ENCODE results near the gene SPZ1.

SPZ1 gene

DNA sequence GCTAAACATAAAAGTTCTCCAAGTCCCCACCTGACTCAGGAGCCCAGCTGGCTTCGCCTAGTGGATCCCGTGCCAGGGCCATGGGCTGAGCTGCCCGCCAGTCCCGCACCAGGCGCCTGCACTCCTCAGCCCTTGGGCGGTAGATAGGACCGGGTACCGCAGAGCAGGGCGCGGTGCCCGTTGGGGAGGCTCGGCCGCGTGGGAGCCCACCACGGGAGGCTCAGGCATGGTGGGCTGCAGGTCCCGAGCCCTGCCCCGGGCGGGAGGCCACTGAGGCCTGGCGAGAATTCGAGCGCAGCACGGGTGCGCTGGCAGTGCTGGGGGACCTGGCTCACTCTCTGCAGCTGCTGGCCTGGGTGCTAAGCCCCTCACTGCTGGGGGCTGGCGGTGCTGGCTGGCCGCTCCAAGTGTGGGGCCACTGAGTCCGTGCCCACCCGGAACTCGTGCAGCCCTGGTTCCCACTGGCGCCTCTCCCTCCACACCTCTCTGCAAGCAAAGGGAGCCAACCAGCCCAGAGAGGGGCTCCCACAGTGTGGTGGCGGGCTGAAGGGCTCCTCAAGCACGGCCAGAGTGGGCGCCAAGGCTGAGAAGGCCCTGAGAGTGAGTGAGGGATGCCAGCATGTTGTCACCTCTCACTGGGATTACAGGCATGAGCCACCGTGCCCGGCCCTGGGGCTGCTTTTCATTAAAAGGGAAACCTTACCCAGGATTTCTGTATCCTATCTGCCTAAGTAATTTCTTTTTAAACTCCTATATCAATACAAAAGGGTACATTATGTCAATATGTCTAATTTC, 9.7 kb upstream of the SPZ1 start:
- TF ChIP-seq, protein P1, sequence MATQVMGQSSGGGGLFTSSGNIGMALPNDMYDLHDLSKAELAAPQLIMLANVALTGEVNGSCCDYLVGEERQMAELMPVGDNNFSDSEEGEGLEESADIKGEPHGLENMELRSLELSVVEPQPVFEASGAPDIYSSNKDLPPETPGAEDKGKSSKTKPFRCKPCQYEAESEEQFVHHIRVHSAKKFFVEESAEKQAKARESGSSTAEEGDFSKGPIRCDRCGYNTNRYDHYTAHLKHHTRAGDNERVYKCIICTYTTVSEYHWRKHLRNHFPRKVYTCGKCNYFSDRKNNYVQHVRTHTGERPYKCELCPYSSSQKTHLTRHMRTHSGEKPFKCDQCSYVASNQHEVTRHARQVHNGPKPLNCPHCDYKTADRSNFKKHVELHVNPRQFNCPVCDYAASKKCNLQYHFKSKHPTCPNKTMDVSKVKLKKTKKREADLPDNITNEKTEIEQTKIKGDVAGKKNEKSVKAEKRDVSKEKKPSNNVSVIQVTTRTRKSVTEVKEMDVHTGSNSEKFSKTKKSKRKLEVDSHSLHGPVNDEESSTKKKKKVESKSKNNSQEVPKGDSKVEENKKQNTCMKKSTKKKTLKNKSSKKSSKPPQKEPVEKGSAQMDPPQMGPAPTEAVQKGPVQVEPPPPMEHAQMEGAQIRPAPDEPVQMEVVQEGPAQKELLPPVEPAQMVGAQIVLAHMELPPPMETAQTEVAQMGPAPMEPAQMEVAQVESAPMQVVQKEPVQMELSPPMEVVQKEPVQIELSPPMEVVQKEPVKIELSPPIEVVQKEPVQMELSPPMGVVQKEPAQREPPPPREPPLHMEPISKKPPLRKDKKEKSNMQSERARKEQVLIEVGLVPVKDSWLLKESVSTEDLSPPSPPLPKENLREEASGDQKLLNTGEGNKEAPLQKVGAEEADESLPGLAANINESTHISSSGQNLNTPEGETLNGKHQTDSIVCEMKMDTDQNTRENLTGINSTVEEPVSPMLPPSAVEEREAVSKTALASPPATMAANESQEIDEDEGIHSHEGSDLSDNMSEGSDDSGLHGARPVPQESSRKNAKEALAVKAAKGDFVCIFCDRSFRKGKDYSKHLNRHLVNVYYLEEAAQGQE (IDR thresholded peaks at IDR 0.05; ENCODE audit: insufficient replicate concordance, low read depth) = no peak
- no peak for TF ChIP-seq SPI1 (IDR thresholded peaks at IDR 0.05; ENCODE audit: borderline replicate concordance, low read depth)
- TF ChIP-seq GABPA (IDR thresholded peaks at IDR 0.05; ENCODE audit: low read depth) = no peak
- no peak for TF ChIP-seq POLR2AphosphoS5 (IDR thresholded peaks at IDR 0.05; ENCODE audit: low read depth)
- TF ChIP-seq, protein P2, sequence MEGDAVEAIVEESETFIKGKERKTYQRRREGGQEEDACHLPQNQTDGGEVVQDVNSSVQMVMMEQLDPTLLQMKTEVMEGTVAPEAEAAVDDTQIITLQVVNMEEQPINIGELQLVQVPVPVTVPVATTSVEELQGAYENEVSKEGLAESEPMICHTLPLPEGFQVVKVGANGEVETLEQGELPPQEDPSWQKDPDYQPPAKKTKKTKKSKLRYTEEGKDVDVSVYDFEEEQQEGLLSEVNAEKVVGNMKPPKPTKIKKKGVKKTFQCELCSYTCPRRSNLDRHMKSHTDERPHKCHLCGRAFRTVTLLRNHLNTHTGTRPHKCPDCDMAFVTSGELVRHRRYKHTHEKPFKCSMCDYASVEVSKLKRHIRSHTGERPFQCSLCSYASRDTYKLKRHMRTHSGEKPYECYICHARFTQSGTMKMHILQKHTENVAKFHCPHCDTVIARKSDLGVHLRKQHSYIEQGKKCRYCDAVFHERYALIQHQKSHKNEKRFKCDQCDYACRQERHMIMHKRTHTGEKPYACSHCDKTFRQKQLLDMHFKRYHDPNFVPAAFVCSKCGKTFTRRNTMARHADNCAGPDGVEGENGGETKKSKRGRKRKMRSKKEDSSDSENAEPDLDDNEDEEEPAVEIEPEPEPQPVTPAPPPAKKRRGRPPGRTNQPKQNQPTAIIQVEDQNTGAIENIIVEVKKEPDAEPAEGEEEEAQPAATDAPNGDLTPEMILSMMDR (IDR thresholded peaks at IDR 0.05; ENCODE audit: insufficient read depth, low read length) = no peak
- no peak overlapping the region for H3K27ac ChIP-seq (replicated peaks)
- no peak for DNase-seq (ENCODE audit: low read depth in 1 of 2, low spot score in 1 of 2)
- no peak overlapping the region for H3K4me3 ChIP-seq (replicated peaks; ENCODE audit: insufficient read depth, low read length)
- H3K27me3 ChIP-seq (ENCODE audit: insufficient read depth, poor library complexity, severe bottlenecking) = no peaks in the 10 kb centered on the region

DNA sequence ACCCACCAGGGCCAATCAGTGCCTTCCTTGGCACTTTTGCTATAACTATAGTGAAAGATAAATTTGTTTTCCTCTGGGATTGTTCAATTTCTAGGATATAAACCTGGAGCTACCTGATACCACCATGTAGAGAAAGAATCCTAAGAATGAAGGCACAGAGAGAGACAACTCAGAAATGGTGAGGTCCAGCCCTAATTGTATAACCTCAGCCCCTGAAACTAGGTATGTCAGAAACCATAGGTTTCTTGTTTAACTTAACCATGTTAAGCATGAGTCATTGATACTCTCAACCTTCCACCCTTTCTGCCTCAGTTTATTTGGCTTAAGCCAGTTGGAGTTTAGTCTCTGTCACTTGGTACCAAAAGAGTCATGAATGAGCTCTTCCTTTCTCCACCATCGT, 4.6 kb upstream of the SPZ1 start:
- Histone ChIP-seq H3K27ac (replicated peaks) (no peak overlapping the region), H3K27me3 (ENCODE audit: insufficient read depth, poor library complexity, severe bottlenecking) (no peaks in the 10 kb centered on the region)
- TF ChIP-seq, protein P2 (IDR thresholded peaks at IDR 0.05; ENCODE audit: insufficient read depth, low read length) = no peak
- TF ChIP-seq SPI1 (IDR thresholded peaks at IDR 0.05; ENCODE audit: borderline replicate concordance, low read depth) (no peak), GABPA (IDR thresholded peaks at IDR 0.05; ENCODE audit: low read depth) (no peak), POLR2AphosphoS5 (IDR thresholded peaks at IDR 0.05; ENCODE audit: low read depth) (no peak)
- TF ChIP-seq, protein P1 (IDR thresholded peaks at IDR 0.05; ENCODE audit: insufficient replicate concordance, low read depth) = no peak

DNA sequence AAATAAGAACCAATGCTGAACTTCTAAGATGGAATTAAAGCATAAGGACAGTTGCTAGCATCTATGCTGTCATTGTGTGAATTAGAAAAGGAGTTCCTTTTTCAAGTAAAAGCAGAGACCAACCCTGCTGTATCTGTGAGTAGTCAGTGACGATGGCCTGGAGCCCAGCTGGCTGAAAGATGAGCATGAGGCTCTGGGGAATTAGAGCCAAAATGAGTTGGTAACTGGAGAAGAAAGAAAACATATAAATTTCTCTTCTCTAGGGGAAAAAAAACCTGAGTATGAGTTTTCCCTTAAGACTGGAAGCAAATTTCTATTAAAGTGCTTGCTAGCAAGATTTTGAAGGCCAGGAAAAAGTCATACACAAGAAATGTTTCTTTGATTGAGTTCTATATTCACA, 1.6 kb upstream of the SPZ1 start:
- no peak for TF ChIP-seq SPI1 (IDR thresholded peaks at IDR 0.05; ENCODE audit: borderline replicate concordance, low read depth)
- no peak for TF ChIP-seq GABPA (IDR thresholded peaks at IDR 0.05; ENCODE audit: low read depth)
- TF ChIP-seq POLR2AphosphoS5 (IDR thresholded peaks at IDR 0.05; ENCODE audit: low read depth) = no peak
- TF ChIP-seq, protein P2 (IDR thresholded peaks at IDR 0.05; ENCODE audit: insufficient read depth, low read length) = no peak
- TF ChIP-seq, protein P1 (IDR thresholded peaks at IDR 0.05; ENCODE audit: insufficient replicate concordance, low read depth) = no peak
- H3K4me3 ChIP-seq (replicated peaks; ENCODE audit: insufficient read depth, low read length) = no peak overlapping the region
- DNase-seq (ENCODE audit: low read depth in 1 of 2, low spot score in 1 of 2) = no peak
- no peak overlapping the region for H3K27ac ChIP-seq (replicated peaks)
- H3K27me3 ChIP-seq (ENCODE audit: insufficient read depth, poor library complexity, severe bottlenecking) = no peaks in the 10 kb centered on the region

More for the DNA sequence above, 4.6 kb upstream of the SPZ1 start:
- DNase-seq (ENCODE audit: low read depth in 1 of 2, low spot score in 1 of 2) = no peak
- no peak overlapping the region for H3K4me3 ChIP-seq (replicated peaks; ENCODE audit: insufficient read depth, low read length)
